HG02943 (cell line): ENCODE measurements around the gene CHKA.

Experiments
- ATAC-seq: cut with Tn5 transposase; IDR thresholded peaks from one replicate; pipeline ENCODE4 v1.9.1; 2021; ENCODE audit warnings: mild to moderate bottlenecking, low read depth, moderate library complexity; ENCODE audit not compliant: unreplicated experiment

CHKA gene

GRCh38 chr11:68037411-68038225 lies 83.6 kb downstream of the CHKA start:
- no peak for ATAC-seq

- no peak for ATAC-seq
Measured at GRCh38 chr11:68036717-68037239, 84.4 kb downstream of the CHKA start.

- no peak for ATAC-seq
Measured at GRCh38 chr11:68036141-68036716, 85.0 kb downstream of the CHKA start.

- no peak for ATAC-seq
Measured at GRCh38 chr11:68035266-68035876, 85.8 kb downstream of the CHKA start.

- ATAC-seq: no peak
Measured at GRCh38 chr11:68033708-68034045, 87.5 kb downstream of the CHKA start.

GRCh38 chr11:68032997-68033707 lies 88.0 kb downstream of the CHKA start:
- no peak for ATAC-seq

GRCh38 chr11:68032003-68032402 lies 89.2 kb downstream of the CHKA start:
- no peak for ATAC-seq

GRCh38 chr11:68031144-68031464 lies 90.1 kb downstream of the CHKA start:
- ATAC-seq: no peak

- peak; percentile 87 for ATAC-seq
Measured at GRCh38 chr11:68030318-68031143, 90.7 kb downstream of the CHKA start, which contains the start of gene NDUFS8. TSS of gene NDUFS8 (plus strand) at chr11:68030681. CDS start at chr11:68032152, 1,471 bp downstream.

GRCh38 chr11:68028802-68029545 lies 92.2 kb downstream of the CHKA start:
- no peak for ATAC-seq

- no peak for ATAC-seq
Measured at GRCh38 chr11:68027667-68028066, 93.5 kb downstream of the CHKA start.

- ATAC-seq: no peak
Measured at GRCh38 chr11:68026391-68027105, 94.6 kb downstream of the CHKA start.

- no peak for ATAC-seq
Measured at GRCh38 chr11:68025047-68025446, 96.1 kb downstream of the CHKA start.

- ATAC-seq: no peak
Measured at GRCh38 chr11:68024508-68024907, 96.7 kb downstream of the CHKA start.

GRCh38 chr11:68022531-68022930 lies 98.7 kb downstream of the CHKA start:
- no peak for ATAC-seq

GRCh38 chr11:68021167-68021787 lies 99.9 kb downstream of the CHKA start:
- no peak for ATAC-seq

GRCh38 chr11:68020575-68020974 lies 100.6 kb downstream of the CHKA start:
- ATAC-seq: no peak

GRCh38 chr11:68019486-68019885 lies 101.7 kb downstream of the CHKA start:
- ATAC-seq: no peak
